Activated naive CD8-positive, alpha-beta T cell (primary cell): ENCODE data around the gene JAML.

Experiments
- H3K27ac Mint-ChIP-seq: one replicate; pipeline ENCODE4 v1.8.0; 2021; ENCODE audit warnings: mixed read lengths
- H3K27me3 Mint-ChIP-seq: one replicate; pipeline ENCODE4 v1.8.0; 2021; ENCODE audit warnings: mixed read lengths
- H3K36me3 Mint-ChIP-seq: one replicate; pipeline ENCODE4 v1.8.0; 2021; ENCODE audit warnings: mixed read lengths
- H3K4me1 Mint-ChIP-seq: one replicate; pipeline ENCODE4 v1.8.0; 2021; ENCODE audit warnings: low read depth, mixed read lengths
- H3K4me3 Mint-ChIP-seq: one replicate; pipeline ENCODE4 v1.8.0; 2021; ENCODE audit warnings: mild to moderate bottlenecking, mixed read lengths
- H3K9me3 Mint-ChIP-seq: one replicate; pipeline ENCODE4 v1.8.0; 2021; ENCODE audit warnings: low read depth, mixed read lengths

The JAML gene, protein sequence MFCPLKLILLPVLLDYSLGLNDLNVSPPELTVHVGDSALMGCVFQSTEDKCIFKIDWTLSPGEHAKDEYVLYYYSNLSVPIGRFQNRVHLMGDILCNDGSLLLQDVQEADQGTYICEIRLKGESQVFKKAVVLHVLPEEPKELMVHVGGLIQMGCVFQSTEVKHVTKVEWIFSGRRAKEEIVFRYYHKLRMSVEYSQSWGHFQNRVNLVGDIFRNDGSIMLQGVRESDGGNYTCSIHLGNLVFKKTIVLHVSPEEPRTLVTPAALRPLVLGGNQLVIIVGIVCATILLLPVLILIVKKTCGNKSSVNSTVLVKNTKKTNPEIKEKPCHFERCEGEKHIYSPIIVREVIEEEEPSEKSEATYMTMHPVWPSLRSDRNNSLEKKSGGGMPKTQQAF

DNA sequence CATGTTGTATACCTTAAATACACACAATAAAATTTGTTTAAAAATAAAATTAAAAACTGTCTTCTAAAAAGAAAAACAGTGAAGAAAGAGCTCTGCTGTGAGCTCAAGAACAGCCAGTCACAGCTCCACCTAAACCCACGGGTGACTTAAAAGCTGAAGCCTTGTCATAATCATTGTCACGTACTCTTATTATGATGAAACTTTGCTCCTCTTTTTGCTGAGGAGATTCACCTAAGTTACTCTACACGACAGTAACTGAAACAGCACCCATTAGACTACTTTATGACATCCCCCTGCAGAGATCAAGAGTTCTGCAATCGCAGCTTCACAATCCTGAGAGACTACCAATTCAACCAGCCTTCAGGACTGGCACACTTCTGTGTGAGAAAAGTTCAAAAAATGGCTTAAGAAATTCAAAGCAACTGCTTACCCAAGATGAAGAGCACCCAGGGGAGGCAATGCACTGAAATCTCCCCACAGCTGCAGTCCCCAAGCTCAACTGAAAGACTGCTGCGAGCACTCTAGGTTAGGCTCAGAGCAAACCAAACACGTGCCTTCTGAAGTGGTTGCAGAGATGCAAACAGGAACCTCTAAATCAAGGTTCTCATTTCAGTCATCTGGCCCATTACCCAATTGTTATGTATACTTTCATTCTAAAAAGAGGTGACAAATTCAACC, at the start of gene JAML:
JAML (minus strand) TSS at position 501 of the 678 bp plus-strand sequence. CDS start 10,145 bp downstream, outside the sequence.
- Mint-ChIP-seq H3K4me3 (peak within 1 kb of the TSS; percentile 98), H3K9me3 (peaks cover 7% of the 10 kb centered on the region), H3K4me1 (peaks cover 75% of the 10 kb centered on the region), H3K36me3 (peaks cover 48% of the 10 kb centered on the region), H3K27me3 (no peaks in the 10 kb centered on the region), H3K27ac (no peak within 1 kb of the TSS)

DNA sequence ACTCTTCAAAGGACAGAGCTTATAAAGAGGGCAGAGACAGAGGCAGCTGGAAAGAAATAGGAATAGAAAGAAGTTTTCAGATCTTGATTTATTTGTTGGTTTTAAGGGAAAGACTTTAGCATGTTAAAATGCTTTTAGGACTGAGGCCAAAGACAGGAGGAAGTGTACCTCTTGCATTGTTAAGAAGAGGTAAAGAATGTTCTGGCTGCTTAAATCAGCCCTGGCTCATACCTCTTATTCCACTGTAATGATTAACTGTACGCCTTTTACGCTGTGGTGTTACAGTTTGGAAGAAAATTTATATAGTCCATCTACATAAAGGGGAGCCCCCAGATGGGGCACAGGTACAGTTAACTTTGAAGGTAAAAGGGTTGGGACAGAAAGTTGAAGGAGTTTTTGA, 49.4 kb upstream of the JAML start:
- no peak overlapping the region for H3K27ac Mint-ChIP-seq
- peaks cover 38% of the 10 kb centered on the region for H3K4me1 Mint-ChIP-seq
- H3K4me3 Mint-ChIP-seq, result no peak overlapping the region
- H3K36me3 Mint-ChIP-seq, result no peaks in the 10 kb centered on the region
- no peaks in the 10 kb centered on the region for H3K9me3 Mint-ChIP-seq
- no peaks in the 10 kb centered on the region for H3K27me3 Mint-ChIP-seq

GRCh38 chr11:118272001-118272400, 47.2 kb upstream of the JAML start:
- H3K4me1 Mint-ChIP-seq, result peaks cover 27% of the 10 kb centered on the region
- no peak overlapping the region for H3K4me3 Mint-ChIP-seq
- H3K27ac Mint-ChIP-seq, result no peak overlapping the region
- no peaks in the 10 kb centered on the region for H3K27me3 Mint-ChIP-seq
- no peaks in the 10 kb centered on the region for H3K9me3 Mint-ChIP-seq
- no peaks in the 10 kb centered on the region for H3K36me3 Mint-ChIP-seq

GRCh38 chr11:118267486-118267885, 42.7 kb upstream of the JAML start:
- Mint-ChIP-seq H3K4me1 (peaks cover 27% of the 10 kb centered on the region), H3K9me3 (no peaks in the 10 kb centered on the region), H3K27me3 (no peaks in the 10 kb centered on the region), H3K4me3 (no peak overlapping the region), H3K27ac (no peak overlapping the region), H3K36me3 (peaks cover 4% of the 10 kb centered on the region)

- H3K4me3 Mint-ChIP-seq, result no peak overlapping the region
- H3K36me3 Mint-ChIP-seq, result peaks cover 6% of the 10 kb centered on the region
- H3K9me3 Mint-ChIP-seq, result no peaks in the 10 kb centered on the region
- H3K4me1 Mint-ChIP-seq, result peaks cover 37% of the 10 kb centered on the region
- H3K27me3 Mint-ChIP-seq, result no peaks in the 10 kb centered on the region
- no peak overlapping the region for H3K27ac Mint-ChIP-seq
These were observed 41.1 kb upstream of the JAML start for GRCh38 chr11:118265954-118266353.

DNA sequence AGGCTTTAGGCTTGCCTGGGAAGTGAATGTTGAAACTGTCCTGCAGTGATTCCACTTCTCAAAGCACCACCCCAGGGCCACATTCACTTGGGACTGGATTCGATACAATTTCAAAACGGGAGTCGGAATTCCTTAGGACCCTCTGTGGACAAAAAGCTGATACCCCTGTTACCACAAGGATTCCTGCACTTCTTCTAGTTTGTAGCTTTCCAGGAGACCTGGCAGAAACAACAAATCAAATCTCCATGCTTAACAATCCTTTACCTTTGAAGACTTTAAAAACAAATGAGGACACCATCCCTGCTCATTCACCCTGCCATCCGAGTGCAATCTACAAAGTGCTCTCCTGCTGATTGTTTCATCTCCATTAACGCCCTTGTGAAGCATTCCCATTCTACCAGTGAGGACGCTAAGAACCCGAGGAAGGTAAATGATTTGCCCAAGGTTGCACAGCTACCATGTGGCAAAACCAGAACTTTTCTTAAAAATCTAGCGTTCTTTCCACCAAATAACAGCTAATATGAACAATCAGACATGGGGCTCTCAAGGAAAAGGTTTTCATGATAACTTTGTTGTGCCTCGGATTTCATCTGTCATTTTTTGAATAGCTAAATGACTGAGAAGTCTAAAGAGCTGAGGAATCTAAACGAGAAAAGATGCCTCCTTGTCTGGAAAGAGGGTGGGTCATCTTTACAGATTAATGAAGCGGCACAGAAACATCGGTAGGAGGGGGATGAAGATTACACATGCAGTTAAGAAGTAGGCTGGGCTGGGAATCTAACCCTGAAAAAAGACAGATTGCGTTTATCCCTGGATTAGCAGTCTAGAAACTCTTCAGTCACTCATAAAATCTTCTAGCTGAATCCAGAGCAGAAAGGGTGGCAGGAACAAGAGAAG, 40.0 kb upstream of the JAML start:
- H3K4me1 Mint-ChIP-seq, result peaks cover 48% of the 10 kb centered on the region
- H3K27ac Mint-ChIP-seq, result peak overlapping the region; percentile 84
- H3K36me3 Mint-ChIP-seq, result peaks cover 10% of the 10 kb centered on the region
- no peaks in the 10 kb centered on the region for H3K9me3 Mint-ChIP-seq
- no peaks in the 10 kb centered on the region for H3K27me3 Mint-ChIP-seq
- H3K4me3 Mint-ChIP-seq, result peak overlapping the region; percentile 92

DNA sequence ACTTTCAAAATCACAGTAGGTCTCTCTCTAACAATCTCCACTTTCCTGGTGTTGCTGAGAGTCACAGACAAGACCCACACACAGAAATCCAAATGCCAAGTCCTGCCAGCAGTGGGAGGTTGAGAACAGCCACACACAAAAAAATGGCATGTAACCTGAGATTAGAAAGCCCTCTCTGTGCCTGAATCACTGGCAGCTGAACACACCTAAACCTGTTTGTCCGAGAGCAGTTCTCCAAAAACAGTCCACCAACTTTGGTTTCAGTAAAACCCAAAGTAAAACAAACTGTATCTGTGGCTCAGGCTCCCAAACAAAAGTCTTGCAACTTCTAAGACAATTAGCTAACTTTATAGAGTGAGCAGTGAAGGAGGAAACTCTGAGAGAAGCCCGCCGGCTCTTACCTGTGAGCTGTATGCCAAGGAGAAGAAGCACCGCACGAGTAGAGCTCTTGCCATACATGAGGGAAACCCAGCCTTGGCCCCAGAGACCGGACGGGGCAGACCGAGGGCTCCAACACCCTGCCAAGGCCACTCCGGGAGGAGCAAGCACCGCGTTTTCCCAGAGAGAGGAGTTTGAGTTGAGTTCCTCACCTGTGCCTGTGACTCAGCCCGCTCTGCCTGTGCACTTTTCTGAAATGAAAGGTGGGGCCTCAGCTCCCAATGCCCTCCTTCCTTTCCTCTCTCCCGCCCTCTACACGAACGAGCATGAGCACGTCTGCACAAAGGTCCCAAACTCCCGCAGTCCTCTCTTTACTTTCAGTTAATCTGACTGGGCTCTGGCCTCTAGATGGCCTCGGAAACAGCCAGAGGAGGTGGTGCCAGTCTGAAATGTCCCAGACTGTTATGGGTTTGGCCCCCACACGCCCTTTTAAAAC, 39.1 kb upstream of the JAML start, which contains the start of gene MPZL2:
MPZL2 (minus strand) TSS at position 603 of the 874 bp plus-strand sequence; CDS start at position 459, 144 bp downstream.
- no peaks in the 10 kb centered on the region for H3K9me3 Mint-ChIP-seq
- H3K4me3 Mint-ChIP-seq, result peak within 1 kb of the TSS; percentile 92
- H3K27me3 Mint-ChIP-seq, result no peaks in the 10 kb centered on the region
- peak within 1 kb of the TSS; percentile 84 for H3K27ac Mint-ChIP-seq
- peaks cover 15% of the 10 kb centered on the region for H3K36me3 Mint-ChIP-seq
- peaks cover 56% of the 10 kb centered on the region for H3K4me1 Mint-ChIP-seq

- peak overlapping the region; percentile 92 for H3K4me3 Mint-ChIP-seq
- peaks cover 21% of the 10 kb centered on the region for H3K36me3 Mint-ChIP-seq
- no peaks in the 10 kb centered on the region for H3K27me3 Mint-ChIP-seq
- H3K9me3 Mint-ChIP-seq, result no peaks in the 10 kb centered on the region
- H3K27ac Mint-ChIP-seq, result peak overlapping the region; percentile 81
- peaks cover 62% of the 10 kb centered on the region for H3K4me1 Mint-ChIP-seq
These were observed 38.3 kb upstream of the JAML start for GRCh38 chr11:118263112-118263511.

GRCh38 chr11:118260353-118260752, 35.5 kb upstream of the JAML start:
- Mint-ChIP-seq H3K36me3 (peaks cover 22% of the 10 kb centered on the region), H3K4me3 (peak overlapping the region; percentile 58), H3K27me3 (no peaks in the 10 kb centered on the region), H3K4me1 (peaks cover 67% of the 10 kb centered on the region), H3K9me3 (no peaks in the 10 kb centered on the region), H3K27ac (peak overlapping the region; percentile 46)

DNA sequence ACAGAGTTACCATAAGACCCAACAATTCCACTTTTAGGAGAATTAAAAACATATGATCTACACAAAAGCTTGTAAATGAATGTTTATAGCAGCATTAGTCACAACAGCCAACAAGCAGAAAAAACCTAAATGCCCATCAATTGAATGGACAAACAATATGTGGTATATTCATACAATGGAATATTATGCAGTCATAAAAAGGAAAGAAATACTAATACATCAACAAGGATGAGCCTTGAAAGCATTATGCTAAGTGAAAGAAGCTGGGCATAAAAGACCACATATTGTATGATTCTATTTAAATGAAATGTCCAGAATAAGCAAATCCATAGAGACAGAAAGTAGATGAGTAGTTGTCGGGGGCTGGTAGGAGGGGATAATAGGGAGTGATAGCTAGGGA, 34.3 kb upstream of the JAML start:
- H3K9me3 Mint-ChIP-seq, result no peaks in the 10 kb centered on the region
- no peaks in the 10 kb centered on the region for H3K27me3 Mint-ChIP-seq
- peaks cover 61% of the 10 kb centered on the region for H3K4me1 Mint-ChIP-seq
- no peak overlapping the region for H3K4me3 Mint-ChIP-seq
- peaks cover 22% of the 10 kb centered on the region for H3K36me3 Mint-ChIP-seq
- no peak overlapping the region for H3K27ac Mint-ChIP-seq

GRCh38 chr11:118258410-118258809, 33.6 kb upstream of the JAML start:
- no peaks in the 10 kb centered on the region for H3K27me3 Mint-ChIP-seq
- no peaks in the 10 kb centered on the region for H3K9me3 Mint-ChIP-seq
- H3K4me3 Mint-ChIP-seq, result no peak overlapping the region
- H3K36me3 Mint-ChIP-seq, result peaks cover 22% of the 10 kb centered on the region
- no peak overlapping the region for H3K27ac Mint-ChIP-seq
- H3K4me1 Mint-ChIP-seq, result peaks cover 54% of the 10 kb centered on the region

- H3K4me3 Mint-ChIP-seq, result peak overlapping the region; percentile 98
- H3K9me3 Mint-ChIP-seq, result no peaks in the 10 kb centered on the region
- H3K27me3 Mint-ChIP-seq, result no peaks in the 10 kb centered on the region
- peaks cover 3% of the 10 kb centered on the region for H3K36me3 Mint-ChIP-seq
- H3K27ac Mint-ChIP-seq, result peak overlapping the region; percentile 99
- peaks cover 45% of the 10 kb centered on the region for H3K4me1 Mint-ChIP-seq
These were observed 27.9 kb upstream of the JAML start for GRCh38 chr11:118252688-118253087.

DNA sequence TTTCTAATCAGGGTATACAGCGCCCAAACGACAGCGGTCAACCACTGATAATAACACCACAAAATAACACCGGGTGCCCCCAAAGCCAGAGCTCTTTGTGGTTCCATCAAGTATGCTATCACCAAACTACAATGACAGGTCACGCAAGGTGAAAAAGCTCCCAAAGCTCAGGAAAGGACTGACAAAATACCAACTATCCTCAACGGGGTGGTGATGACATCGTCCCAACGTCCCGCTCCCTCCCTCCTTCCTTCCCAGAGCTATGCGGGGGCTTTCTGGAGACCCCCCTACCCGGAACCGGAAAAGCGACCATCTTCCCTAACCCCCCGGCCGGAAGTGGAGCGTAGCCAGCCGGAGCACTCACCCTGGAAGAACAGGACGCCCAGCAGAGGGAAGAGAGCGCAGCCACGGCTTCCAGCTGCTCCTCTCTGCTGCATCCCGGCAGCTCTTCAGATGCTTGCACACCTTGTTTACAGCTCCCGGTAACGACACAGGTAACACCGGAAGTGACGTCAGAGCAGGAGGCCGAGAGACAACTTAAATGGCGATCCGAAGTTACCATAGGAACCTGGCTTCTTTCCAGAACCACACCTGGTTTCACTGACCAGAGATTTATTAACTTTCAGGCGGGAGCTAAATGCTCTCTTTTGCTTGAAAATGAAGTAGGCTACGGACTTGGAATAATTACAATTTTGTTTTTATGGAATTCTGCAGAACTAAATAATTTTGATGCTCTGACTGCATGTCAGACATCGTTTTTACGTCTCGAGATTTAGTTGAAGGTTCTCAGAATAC, 27.2 kb upstream of the JAML start, which contains the start of gene MPZL3:
MPZL3 (minus strand) TSS at position 508 of the 795 bp plus-strand sequence; CDS start at position 437, 71 bp downstream.
- Mint-ChIP-seq H3K27ac (peak within 1 kb of the TSS; percentile 99), H3K27me3 (no peaks in the 10 kb centered on the region), H3K36me3 (peaks cover 6% of the 10 kb centered on the region), H3K9me3 (no peaks in the 10 kb centered on the region), H3K4me3 (peak within 1 kb of the TSS; percentile 98), H3K4me1 (peaks cover 51% of the 10 kb centered on the region)
